Astrocyte (in vitro differentiated cells and primary cell): ENCODE results near the gene ABCA10.

Source experiments
- CTCF ChIP-seq: IDR thresholded peaks from 2 replicates; pipeline ENCODE4 v1.5.1; 2011; ENCODE audit warnings: low read depth, mild to moderate bottlenecking, inconsistent platforms, low read length, moderate library complexity; ENCODE audit not compliant: insufficient read depth
- EZH2 ChIP-seq: IDR thresholded peaks from 2 replicates; pipeline ENCODE4 v1.6.1; 2012; ENCODE audit warnings: mild to moderate bottlenecking, low read length, inconsistent platforms; ENCODE audit not compliant: insufficient read depth

- no peak for TF ChIP-seq CTCF
- TF ChIP-seq EZH2: no peak
Observed at GRCh38 chr17:69179227-69179952, 49.2 kb downstream of the ABCA10 start.
